Measurements from ENCODE around the gene SF3B2.

GRCh38 chr11:66042227-66042995 lies 9.8 kb upstream of the SF3B2 start:
- TF ChIP-seq CTCF (IDR thresholded peaks at IDR 0.05 in 4 of 5, conservative IDR thresholded peaks at IDR 0.05 in 1 of 5) (no peak), POLR2A (IDR thresholded peaks at IDR 0.05) (no peak)
